ENCODE results near the gene LMOD2. TPM values are rescaled to one million over a fixed set of nuclear protein-coding genes. Genes with fewer than 3 reads are reported as not detected.

LMOD2 gene
- total and polyA plus RNA-seq, 9 of the 15 experiments (the other 6 are each of a cell fraction or from before 2014, with no cell fraction given), result 0.04 TPM; not detected in 8

DNA sequence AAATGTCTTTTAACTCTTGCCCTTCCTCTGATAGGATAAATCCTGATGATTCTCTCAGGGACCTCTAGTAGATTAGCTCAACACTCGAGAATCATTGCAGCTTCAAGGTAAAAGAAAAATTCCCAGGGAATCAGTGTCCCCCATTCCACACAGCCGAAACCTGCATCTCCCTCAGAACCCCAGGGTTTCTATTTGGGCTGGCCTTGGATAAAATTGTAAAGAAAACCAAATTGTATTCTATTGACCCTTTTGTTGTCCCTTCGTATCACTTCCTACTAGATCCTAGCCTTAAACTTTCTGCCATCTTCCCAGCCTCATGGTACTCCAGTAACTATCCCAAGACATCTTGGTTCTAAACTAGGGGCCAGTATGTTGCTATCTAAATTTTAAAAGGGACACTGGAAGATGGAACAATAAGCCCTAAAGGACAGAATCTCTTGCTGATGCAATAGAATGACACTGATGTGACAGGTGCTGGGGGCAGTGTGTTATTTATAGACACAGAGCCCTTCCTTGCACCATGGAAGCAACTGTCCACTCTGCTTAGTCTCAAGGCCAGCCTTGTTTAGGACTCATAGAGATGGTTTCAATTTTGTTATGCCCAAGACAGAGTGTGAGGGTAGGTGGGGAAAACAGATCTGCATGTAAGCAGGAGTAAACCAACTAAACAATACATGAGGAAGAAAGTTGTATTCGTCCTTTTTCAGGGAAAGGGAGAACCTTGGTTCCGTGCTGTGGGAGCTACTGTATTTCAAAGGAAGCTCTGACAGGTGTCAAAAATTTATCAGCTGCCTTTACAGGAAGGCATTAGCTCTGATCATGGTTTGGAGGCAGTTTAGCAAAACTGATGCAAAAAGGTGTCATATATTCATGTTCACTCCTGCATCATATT, 46.4 kb upstream of the LMOD2 start (continued):
- TF ChIP-seq TEAD4 (IDR thresholded peaks at IDR 0.05; ENCODE audit: low read length), result no peak; the same call in 1 of the 2 replicates
- no peak for TF ChIP-seq TEAD4 (CRISPR knock-in tag; IDR thresholded peaks at IDR 0.05; ENCODE audit: borderline replicate concordance)
- TF ChIP-seq ZKSCAN8 (CRISPR knock-in tag; IDR thresholded peaks at IDR 0.05), result no peak
- TF ChIP-seq, protein P1, sequence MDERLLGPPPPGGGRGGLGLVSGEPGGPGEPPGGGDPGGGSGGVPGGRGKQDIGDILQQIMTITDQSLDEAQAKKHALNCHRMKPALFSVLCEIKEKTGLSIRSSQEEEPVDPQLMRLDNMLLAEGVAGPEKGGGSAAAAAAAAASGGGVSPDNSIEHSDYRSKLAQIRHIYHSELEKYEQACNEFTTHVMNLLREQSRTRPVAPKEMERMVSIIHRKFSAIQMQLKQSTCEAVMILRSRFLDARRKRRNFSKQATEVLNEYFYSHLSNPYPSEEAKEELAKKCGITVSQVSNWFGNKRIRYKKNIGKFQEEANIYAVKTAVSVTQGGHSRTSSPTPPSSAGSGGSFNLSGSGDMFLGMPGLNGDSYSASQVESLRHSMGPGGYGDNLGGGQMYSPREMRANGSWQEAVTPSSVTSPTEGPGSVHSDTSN (CRISPR knock-in tag; IDR thresholded peaks at IDR 0.05; ENCODE audit: low read depth), result no peak; the same call in none of the 2 replicates
- TF ChIP-seq, protein P1 (tag; conservative IDR thresholded peaks at IDR 0.05; ENCODE audit: low read depth), result peak; percentile 92
- 0 out of 2 replicates have a peak, but pooled peaks have one; percentile 10 for TF ChIP-seq ZNF197 (CRISPR knock-in tag; IDR thresholded peaks at IDR 0.05; ENCODE audit: low read depth)
- no peak for TF ChIP-seq MCM5 (IDR thresholded peaks at IDR 0.05; ENCODE audit: low read depth)
- TF ChIP-seq, protein P2, sequence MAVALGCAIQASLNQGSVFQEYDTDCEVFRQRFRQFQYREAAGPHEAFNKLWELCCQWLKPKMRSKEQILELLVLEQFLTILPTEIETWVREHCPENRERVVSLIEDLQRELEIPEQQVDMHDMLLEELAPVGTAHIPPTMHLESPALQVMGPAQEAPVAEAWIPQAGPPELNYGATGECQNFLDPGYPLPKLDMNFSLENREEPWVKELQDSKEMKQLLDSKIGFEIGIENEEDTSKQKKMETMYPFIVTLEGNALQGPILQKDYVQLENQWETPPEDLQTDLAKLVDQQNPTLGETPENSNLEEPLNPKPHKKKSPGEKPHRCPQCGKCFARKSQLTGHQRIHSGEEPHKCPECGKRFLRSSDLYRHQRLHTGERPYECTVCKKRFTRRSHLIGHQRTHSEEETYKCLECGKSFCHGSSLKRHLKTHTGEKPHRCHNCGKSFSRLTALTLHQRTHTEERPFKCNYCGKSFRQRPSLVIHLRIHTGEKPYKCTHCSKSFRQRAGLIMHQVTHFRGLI (CRISPR knock-in tag; IDR thresholded peaks at IDR 0.05), result peak; percentile 33; the same call in 1 of the 2 replicates
- TF ChIP-seq POLR2G (IDR thresholded peaks at IDR 0.05; ENCODE audit: low read depth, low read length), result no peak
- no peak for TF ChIP-seq POLR2AphosphoS5 (IDR thresholded peaks at IDR 0.05; ENCODE audit: control insufficient read depth, insufficient read depth, low read depth, low read length)
- TF ChIP-seq TEAD1 (CRISPR knock-in tag; IDR thresholded peaks at IDR 0.05), result no peak
- TF ChIP-seq KDM1A (IDR thresholded peaks at IDR 0.05), result no peak
- TF ChIP-seq ZNF23 (CRISPR knock-in tag; IDR thresholded peaks at IDR 0.05), result no peak
- no peak for TF ChIP-seq ATF1 (CRISPR knock-in tag; IDR thresholded peaks at IDR 0.05)
- peak; percentile 41; the same call in 1 of the 2 replicates for TF ChIP-seq ATF1 (tag; IDR thresholded peaks at IDR 0.05)
- no peak for TF ChIP-seq IRF2 (CRISPR knock-in tag; IDR thresholded peaks at IDR 0.05)
- TF ChIP-seq SMAD3 (CRISPR knock-in tag; conservative IDR thresholded peaks at IDR 0.05), result 0 out of 2 replicates have a peak, but pooled peaks have one; percentile 3
- TF ChIP-seq SMAD2 (IDR thresholded peaks at IDR 0.05; ENCODE audit: low read depth, low read length), result no peak
- no peak for TF ChIP-seq CREB1 (IDR thresholded peaks at IDR 0.05)
- TF ChIP-seq CREB1 (CRISPR knock-in tag; IDR thresholded peaks at IDR 0.05), result no peak
- TF ChIP-seq, protein P3, sequence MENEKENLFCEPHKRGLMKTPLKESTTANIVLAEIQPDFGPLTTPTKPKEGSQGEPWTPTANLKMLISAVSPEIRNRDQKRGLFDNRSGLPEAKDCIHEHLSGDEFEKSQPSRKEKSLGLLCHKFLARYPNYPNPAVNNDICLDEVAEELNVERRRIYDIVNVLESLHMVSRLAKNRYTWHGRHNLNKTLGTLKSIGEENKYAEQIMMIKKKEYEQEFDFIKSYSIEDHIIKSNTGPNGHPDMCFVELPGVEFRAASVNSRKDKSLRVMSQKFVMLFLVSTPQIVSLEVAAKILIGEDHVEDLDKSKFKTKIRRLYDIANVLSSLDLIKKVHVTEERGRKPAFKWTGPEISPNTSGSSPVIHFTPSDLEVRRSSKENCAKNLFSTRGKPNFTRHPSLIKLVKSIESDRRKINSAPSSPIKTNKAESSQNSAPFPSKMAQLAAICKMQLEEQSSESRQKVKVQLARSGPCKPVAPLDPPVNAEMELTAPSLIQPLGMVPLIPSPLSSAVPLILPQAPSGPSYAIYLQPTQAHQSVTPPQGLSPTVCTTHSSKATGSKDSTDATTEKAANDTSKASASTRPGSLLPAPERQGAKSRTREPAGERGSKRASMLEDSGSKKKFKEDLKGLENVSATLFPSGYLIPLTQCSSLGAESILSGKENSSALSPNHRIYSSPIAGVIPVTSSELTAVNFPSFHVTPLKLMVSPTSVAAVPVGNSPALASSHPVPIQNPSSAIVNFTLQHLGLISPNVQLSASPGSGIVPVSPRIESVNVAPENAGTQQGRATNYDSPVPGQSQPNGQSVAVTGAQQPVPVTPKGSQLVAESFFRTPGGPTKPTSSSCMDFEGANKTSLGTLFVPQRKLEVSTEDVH (IDR thresholded peaks at IDR 0.05; ENCODE audit: low read depth, partially characterized antibody), result no peak
- TF ChIP-seq RAD21 (CRISPR knock-in tag; conservative IDR thresholded peaks at IDR 0.05 in 1 of 2, IDR thresholded peaks at IDR 0.05 in 1 of 2), result no peak
